Measurements from ENCODE around the gene PPP1R7. TPM values are rescaled to one million over a fixed set of nuclear protein-coding genes. Genes with fewer than 3 reads are reported as not detected.

Gene PPP1R7
- total and polyA plus RNA-seq, 4 donors = 18.0 to 45.8 (median 29.0) TPM

- H3K27me3 ChIP-seq (ENCODE audit: control insufficient read depth in 4 of 4, insufficient read depth in 4 of 4, low read length in 3 of 4) = no peaks in the 10 kb centered on the region
- no peaks in the 10 kb centered on the region for H3K4me1 ChIP-seq (ENCODE audit: control insufficient read depth in 4 of 4, insufficient read depth in 4 of 4, low read length in 3 of 4)
- no peak overlapping the region for H3K27ac ChIP-seq (ENCODE audit: low read depth in 1 of 2, low read length in 2 of 2)
- WGBS = 95% methylated on average over 27 of the region's 27 CpGs
- DNase-seq (ENCODE audit: low spot score) = no peak
- H3K4me3 ChIP-seq (ENCODE audit: low read depth in 1 of 3, low read length in 3 of 3) = no peak overlapping the region
- H3K9me3 ChIP-seq (ENCODE audit: control insufficient read depth in 4 of 4, low read length in 3 of 4) = no peaks in the 10 kb centered on the region
- H3K9ac ChIP-seq (ENCODE audit: low read depth in 1 of 2, low read length in 2 of 2) = no peak overlapping the region
- TF ChIP-seq CTCF (IDR thresholded peaks at IDR 0.05; ENCODE audit: low read depth, low read length, missing input control) = no peak
- TF ChIP-seq MAX (IDR thresholded peaks at IDR 0.05) = no peak
- no peak for TF ChIP-seq ATF3 (IDR thresholded peaks at IDR 0.05)
- no peak for TF ChIP-seq YY1 (IDR thresholded peaks at IDR 0.05)
- TF ChIP-seq RAD21 (IDR thresholded peaks at IDR 0.05) = no peak
- no peak for TF ChIP-seq REST (IDR thresholded peaks at IDR 0.05)
- TF ChIP-seq, protein P1, sequence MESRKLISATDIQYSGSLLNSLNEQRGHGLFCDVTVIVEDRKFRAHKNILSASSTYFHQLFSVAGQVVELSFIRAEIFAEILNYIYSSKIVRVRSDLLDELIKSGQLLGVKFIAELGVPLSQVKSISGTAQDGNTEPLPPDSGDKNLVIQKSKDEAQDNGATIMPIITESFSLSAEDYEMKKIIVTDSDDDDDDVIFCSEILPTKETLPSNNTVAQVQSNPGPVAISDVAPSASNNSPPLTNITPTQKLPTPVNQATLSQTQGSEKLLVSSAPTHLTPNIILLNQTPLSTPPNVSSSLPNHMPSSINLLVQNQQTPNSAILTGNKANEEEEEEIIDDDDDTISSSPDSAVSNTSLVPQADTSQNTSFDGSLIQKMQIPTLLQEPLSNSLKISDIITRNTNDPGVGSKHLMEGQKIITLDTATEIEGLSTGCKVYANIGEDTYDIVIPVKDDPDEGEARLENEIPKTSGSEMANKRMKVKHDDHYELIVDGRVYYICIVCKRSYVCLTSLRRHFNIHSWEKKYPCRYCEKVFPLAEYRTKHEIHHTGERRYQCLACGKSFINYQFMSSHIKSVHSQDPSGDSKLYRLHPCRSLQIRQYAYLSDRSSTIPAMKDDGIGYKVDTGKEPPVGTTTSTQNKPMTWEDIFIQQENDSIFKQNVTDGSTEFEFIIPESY (IDR thresholded peaks at IDR 0.05) = no peak
- TF ChIP-seq RXRA (IDR thresholded peaks at IDR 0.05) = no peak
- TF ChIP-seq HNF4A (conservative IDR thresholded peaks at IDR 0.05) = no peak
- no peak for TF ChIP-seq JUND (IDR thresholded peaks at IDR 0.05)
- TF ChIP-seq NR2F2 (IDR thresholded peaks at IDR 0.05) = no peak
- TF ChIP-seq FOXA2 (IDR thresholded peaks at IDR 0.05) = no peak
- no peak for TF ChIP-seq EGR1 (IDR thresholded peaks at IDR 0.05; ENCODE audit: low read depth in 2 of 2)
- no peaks in the 10 kb centered on the region for H3K36me3 ChIP-seq (ENCODE audit: control insufficient read depth in 4 of 4, insufficient read depth in 3 of 4, low read depth in 1 of 4, low read length in 3 of 4)
Measured at GRCh38 chr2:241203218-241204009, 53.1 kb downstream of the PPP1R7 start.

GRCh38 chr2:241204010-241204384 is 53.7 kb downstream of the PPP1R7 start:
- Histone ChIP-seq H3K9me3 (ENCODE audit: control insufficient read depth in 4 of 4, low read length in 3 of 4) (no peaks in the 10 kb centered on the region), H3K36me3 (ENCODE audit: control insufficient read depth in 4 of 4, insufficient read depth in 3 of 4, low read depth in 1 of 4, low read length in 3 of 4) (no peaks in the 10 kb centered on the region), H3K4me3 (ENCODE audit: low read depth in 1 of 3, low read length in 3 of 3) (no peak overlapping the region), H3K27me3 (ENCODE audit: control insufficient read depth in 4 of 4, insufficient read depth in 4 of 4, low read length in 3 of 4) (no peaks in the 10 kb centered on the region), H3K4me1 (ENCODE audit: control insufficient read depth in 4 of 4, insufficient read depth in 4 of 4, low read length in 3 of 4) (no peaks in the 10 kb centered on the region), H3K27ac (ENCODE audit: low read depth in 1 of 2, low read length in 2 of 2) (no peak overlapping the region), H3K9ac (ENCODE audit: low read depth in 1 of 2, low read length in 2 of 2) (no peak overlapping the region)
- DNase-seq (ENCODE audit: low spot score) = no peak
- WGBS = 92% methylated on average over 10 of the region's 10 CpGs
- TF ChIP-seq TAF1 (conservative IDR thresholded peaks at IDR 0.05) (no peak), JUND (IDR thresholded peaks at IDR 0.05) (no peak), YY1 (IDR thresholded peaks at IDR 0.05) (no peak), RAD21 (IDR thresholded peaks at IDR 0.05) (no peak), EGR1 (IDR thresholded peaks at IDR 0.05; ENCODE audit: low read depth in 2 of 2) (no peak), RXRA (IDR thresholded peaks at IDR 0.05) (no peak), NR2F2 (IDR thresholded peaks at IDR 0.05) (no peak), HNF4A (conservative IDR thresholded peaks at IDR 0.05) (no peak), CTCF (IDR thresholded peaks at IDR 0.05; ENCODE audit: low read depth, low read length, missing input control) (no peak), SP1 (IDR thresholded peaks at IDR 0.05) (no peak), REST (IDR thresholded peaks at IDR 0.05) (no peak)

Measured in liver (tissue), 9 donors.